OCI-LY1 (cell line): ENCODE data around the gene DDX49.
"Not testable (repeated sequence)": the region's sequence is repeated elsewhere in the genome, so short reads cannot be mapped to it uniquely, and the experiment has no call there.

Experiments used
- H2AFZ ChIP-seq: fragments of 200-600 bp; sonication (generic), shearing (Covaris generic); 2 replicates; pipeline ENCODE4 v1.6.0; 2014; ENCODE audit warnings: antibody characterized with exemption, mild to moderate bottlenecking, low read length
- H3F3A ChIP-seq: fragments of 200-600 bp; sonication (generic), shearing (Covaris generic); 2 replicates; pipeline ENCODE4 v1.6.0; 2014; ENCODE audit warnings: mild to moderate bottlenecking, antibody characterized with exemption, low read length, moderate library complexity; ENCODE audit not compliant: insufficient read depth
- H3K27ac ChIP-seq: fragments of 200-600 bp; sonication (generic); 2 replicates; pipeline ENCODE4 v1.5.1; 2014; ENCODE audit warnings: low read length, mixed run types, mild to moderate bottlenecking, low read depth; ENCODE audit not compliant: poor library complexity, severe bottlenecking
- H3K27me3 ChIP-seq: fragments of 200-600 bp; sonication (generic); 2 replicates; pipeline ENCODE4 v1.6.0; 2014; ENCODE audit warnings: antibody characterized with exemption, mild to moderate bottlenecking, low read length, moderate library complexity; ENCODE audit not compliant: insufficient read depth
- H3K36me3 ChIP-seq: fragments of 200-600 bp; sonication (generic); 2 replicates; pipeline ENCODE4 v1.6.1; 2014; ENCODE audit warnings: mild to moderate bottlenecking, antibody characterized with exemption, low read length, moderate library complexity, mixed read lengths; ENCODE audit not compliant: insufficient read depth
- H3K4me1 ChIP-seq: fragments of 200-600 bp; sonication (generic); 2 replicates; pipeline ENCODE4 v1.5.1; 2014; ENCODE audit warnings: mild to moderate bottlenecking, low read length, moderate library complexity; ENCODE audit not compliant: insufficient read depth, severe bottlenecking
- H3K4me2 ChIP-seq: fragments of 200-600 bp; sonication (generic), shearing (Covaris generic); 2 replicates; pipeline ENCODE4 v1.6.1; 2014; ENCODE audit warnings: low read length
- H3K4me3 ChIP-seq: fragments of 200-600 bp; sonication (generic); 2 replicates; pipeline ENCODE4 v1.5.1; 2014; ENCODE audit warnings: low read length, low read depth, mild to moderate bottlenecking, mixed read lengths; ENCODE audit not compliant: poor library complexity, severe bottlenecking
- H3K79me2 ChIP-seq: fragments of 200-600 bp; shearing (Covaris generic); 2 replicates; pipeline ENCODE4 v1.6.1; 2016; ENCODE audit warnings: mixed run types, low read length, mixed read lengths; ENCODE audit not compliant: insufficient read depth
- H3K9ac ChIP-seq: fragments of 200-600 bp; sonication (generic), shearing (Covaris generic); 2 replicates; pipeline ENCODE4 v1.6.1; 2014; ENCODE audit warnings: mild to moderate bottlenecking, low read length, mixed read lengths
- H3K9me2 ChIP-seq: fragments of 200-600 bp; sonication (generic), shearing (Covaris generic); 2 replicates; pipeline ENCODE4 v1.6.1; 2014; ENCODE audit warnings: low read depth, mild to moderate bottlenecking, low read length, mixed read lengths
- H3K9me3 ChIP-seq: fragments of 200-600 bp; shearing (Covaris generic); 2 replicates; pipeline ENCODE4 v1.6.1; 2014; ENCODE audit warnings: low read length, mixed read lengths
- H4K20me1 ChIP-seq: fragments of 200-600 bp; sonication (generic), shearing (Covaris generic); 2 replicates; pipeline ENCODE4 v1.6.0; 2016; ENCODE audit warnings: mild to moderate bottlenecking, low read length; ENCODE audit not compliant: insufficient read depth
- EZH2 ChIP-seq: fragments of 200-600 bp; sonication (generic), shearing (Covaris generic); IDR thresholded peaks from 2 replicates; pipeline ENCODE4 v1.8.0; 2017; ENCODE audit warnings: borderline replicate concordance, mixed run types, mild to moderate bottlenecking, antibody characterized with exemption, low read length, moderate library complexity, mixed read lengths
- TF ChIP-seq, protein P1 (sequence below): fragments of 200-600 bp; sonication (generic), shearing (Covaris generic); IDR thresholded peaks from 2 replicates; pipeline ENCODE4 v1.5.1; 2017; ENCODE audit warnings: mild to moderate bottlenecking, antibody characterized with exemption, low read length, moderate library complexity, mixed read lengths

DDX49 gene

GRCh38 chr19:18951721-18952281 is 32.3 kb downstream of the DDX49 start:
- Histone ChIP-seq H3K79me2 (no peaks in the 10 kb centered on the region), H3K4me3 (no peak overlapping the region), H3K27ac (no peak overlapping the region), H3F3A (no peaks in the 10 kb centered on the region), H3K4me1 (peaks cover 10% of the 10 kb centered on the region), H3K36me3 (no peaks in the 10 kb centered on the region; the same call in 1 of the 2 replicates), H3K9me3 (no peaks in the 10 kb centered on the region), H3K9me2 (no peaks in the 10 kb centered on the region), H3K9ac (no peak overlapping the region), H3K27me3 (peaks cover 6% of the 10 kb centered on the region; the same call in 1 of the 2 replicates), H4K20me1 (no peaks in the 10 kb centered on the region), H2AFZ (no peak overlapping the region), H3K4me2 (no peak overlapping the region)
- TF ChIP-seq, protein P1, sequence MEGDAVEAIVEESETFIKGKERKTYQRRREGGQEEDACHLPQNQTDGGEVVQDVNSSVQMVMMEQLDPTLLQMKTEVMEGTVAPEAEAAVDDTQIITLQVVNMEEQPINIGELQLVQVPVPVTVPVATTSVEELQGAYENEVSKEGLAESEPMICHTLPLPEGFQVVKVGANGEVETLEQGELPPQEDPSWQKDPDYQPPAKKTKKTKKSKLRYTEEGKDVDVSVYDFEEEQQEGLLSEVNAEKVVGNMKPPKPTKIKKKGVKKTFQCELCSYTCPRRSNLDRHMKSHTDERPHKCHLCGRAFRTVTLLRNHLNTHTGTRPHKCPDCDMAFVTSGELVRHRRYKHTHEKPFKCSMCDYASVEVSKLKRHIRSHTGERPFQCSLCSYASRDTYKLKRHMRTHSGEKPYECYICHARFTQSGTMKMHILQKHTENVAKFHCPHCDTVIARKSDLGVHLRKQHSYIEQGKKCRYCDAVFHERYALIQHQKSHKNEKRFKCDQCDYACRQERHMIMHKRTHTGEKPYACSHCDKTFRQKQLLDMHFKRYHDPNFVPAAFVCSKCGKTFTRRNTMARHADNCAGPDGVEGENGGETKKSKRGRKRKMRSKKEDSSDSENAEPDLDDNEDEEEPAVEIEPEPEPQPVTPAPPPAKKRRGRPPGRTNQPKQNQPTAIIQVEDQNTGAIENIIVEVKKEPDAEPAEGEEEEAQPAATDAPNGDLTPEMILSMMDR, result no peak
- TF ChIP-seq EZH2, result no peak

GRCh38 chr19:18952364-18953003 is 33.0 kb downstream of the DDX49 start:
- H3K9me3 ChIP-seq, H3K4me2 ChIP-seq, H3K9me2 ChIP-seq, H3K4me3 ChIP-seq, H3K27me3 ChIP-seq, H3K27ac ChIP-seq, H3K9ac ChIP-seq, H3K36me3 ChIP-seq, H4K20me1 ChIP-seq, H3F3A ChIP-seq, H3K4me1 ChIP-seq, H2AFZ ChIP-seq, H3K79me2 ChIP-seq: not testable (repeated sequence)

DNA sequence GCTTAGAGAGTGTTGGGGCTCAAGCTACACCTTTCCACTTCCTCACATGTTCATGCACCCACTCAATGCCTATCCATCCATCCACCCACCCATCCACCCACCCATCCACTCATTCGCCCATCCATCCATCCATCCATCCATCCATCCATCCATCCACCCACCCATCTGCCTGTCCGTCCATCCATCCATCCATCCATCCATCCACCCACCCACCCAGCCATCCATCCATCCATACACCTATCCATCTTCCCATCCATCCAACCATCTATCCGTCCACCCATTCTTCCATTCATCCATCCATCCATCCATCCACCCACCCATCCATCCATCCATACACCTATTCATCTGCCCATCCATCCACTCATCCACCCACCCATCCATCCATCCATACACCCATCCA is 34.6 kb downstream of the DDX49 start:
- H3K27ac ChIP-seq, result no peak overlapping the region
- H3K4me3 ChIP-seq, result no peak overlapping the region
- no peaks in the 10 kb centered on the region for H3K4me1 ChIP-seq
- TF ChIP-seq EZH2, result no peak
- TF ChIP-seq, protein P1, result no peak
- H4K20me1 ChIP-seq, result no peaks in the 10 kb centered on the region
- H3K9me3 ChIP-seq, result no peaks in the 10 kb centered on the region
- no peak overlapping the region for H3K4me2 ChIP-seq
- H3K36me3 ChIP-seq, result no peaks in the 10 kb centered on the region
- no peaks in the 10 kb centered on the region for H3K79me2 ChIP-seq
- no peaks in the 10 kb centered on the region for H3F3A ChIP-seq
- peaks cover 5% of the 10 kb centered on the region; the same call in 1 of the 2 replicates for H3K27me3 ChIP-seq
- no peaks in the 10 kb centered on the region for H3K9me2 ChIP-seq
- no peak overlapping the region for H3K9ac ChIP-seq
- H2AFZ ChIP-seq, result no peak overlapping the region

DNA sequence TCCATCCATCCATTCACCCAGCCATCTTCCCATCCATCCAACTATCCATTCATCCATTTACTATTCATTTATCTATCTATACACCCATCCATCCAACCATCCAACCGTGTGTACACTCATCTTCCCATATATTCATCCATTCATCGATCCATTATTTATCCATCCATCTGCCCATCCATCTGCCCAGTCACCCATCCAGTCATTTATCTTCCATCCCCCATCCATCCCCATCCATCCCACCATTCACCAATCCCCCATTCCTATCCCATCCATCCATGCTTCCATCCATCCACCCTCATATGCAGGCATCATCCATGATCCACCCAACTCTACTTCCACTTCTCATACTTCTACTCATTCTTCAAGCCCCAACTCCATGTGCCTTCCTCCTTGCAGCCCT is 35.5 kb downstream of the DDX49 start:
- Histone ChIP-seq H3F3A (no peaks in the 10 kb centered on the region), H3K9ac (no peak overlapping the region), H3K4me3 (no peak overlapping the region), H3K79me2 (no peaks in the 10 kb centered on the region), H3K36me3 (no peaks in the 10 kb centered on the region), H3K4me2 (no peak overlapping the region), H2AFZ (no peak overlapping the region), H3K4me1 (no peaks in the 10 kb centered on the region), H4K20me1 (no peaks in the 10 kb centered on the region), H3K9me3 (no peaks in the 10 kb centered on the region), H3K9me2 (no peaks in the 10 kb centered on the region), H3K27me3 (0 out of 2 replicates have a peak, but pooled peaks cover 4% of the 10 kb centered on the region), H3K27ac (no peak overlapping the region)
- TF ChIP-seq EZH2, result no peak
- TF ChIP-seq, protein P1, result no peak
